ENCODE data around the gene PVRIG. TPM values are rescaled to one million over a fixed set of nuclear protein-coding genes. Genes with fewer than 3 reads are reported as not detected.
"Not testable (repeated sequence)": the region's sequence is repeated elsewhere in the genome, so short reads cannot be mapped to it uniquely, and the experiment has no call there.

PVRIG gene
- total RNA-seq (2014; rRNA removed; shearing (Covaris generic)) (61.5 and 83.3 TPM in 2 replicates), total RNA-seq (2022) (86.6 and 99.4 TPM in 2 replicates), Bru-seq, nascent RNA (percentile 89 among the genes with signal in this experiment), BruChase-seq, experiment 1, labeled RNA remaining after a 6-hour chase (percentile 86 among the genes with signal in this experiment), BruChase-seq, experiment 2, labeled RNA remaining after a 2-hour chase (percentile 84 among the genes with signal in this experiment)
- long read RNA-seq, transcript PVRIG-201 (6 exons, 1,583 nt) = major isoform, 5 of 201 reads
- long read RNA-seq, partial matches to known transcripts = 181 of 201 reads
- long read RNA-seq, other reads (novel, unspliced or antisense) = 15 of 201 reads

DNA sequence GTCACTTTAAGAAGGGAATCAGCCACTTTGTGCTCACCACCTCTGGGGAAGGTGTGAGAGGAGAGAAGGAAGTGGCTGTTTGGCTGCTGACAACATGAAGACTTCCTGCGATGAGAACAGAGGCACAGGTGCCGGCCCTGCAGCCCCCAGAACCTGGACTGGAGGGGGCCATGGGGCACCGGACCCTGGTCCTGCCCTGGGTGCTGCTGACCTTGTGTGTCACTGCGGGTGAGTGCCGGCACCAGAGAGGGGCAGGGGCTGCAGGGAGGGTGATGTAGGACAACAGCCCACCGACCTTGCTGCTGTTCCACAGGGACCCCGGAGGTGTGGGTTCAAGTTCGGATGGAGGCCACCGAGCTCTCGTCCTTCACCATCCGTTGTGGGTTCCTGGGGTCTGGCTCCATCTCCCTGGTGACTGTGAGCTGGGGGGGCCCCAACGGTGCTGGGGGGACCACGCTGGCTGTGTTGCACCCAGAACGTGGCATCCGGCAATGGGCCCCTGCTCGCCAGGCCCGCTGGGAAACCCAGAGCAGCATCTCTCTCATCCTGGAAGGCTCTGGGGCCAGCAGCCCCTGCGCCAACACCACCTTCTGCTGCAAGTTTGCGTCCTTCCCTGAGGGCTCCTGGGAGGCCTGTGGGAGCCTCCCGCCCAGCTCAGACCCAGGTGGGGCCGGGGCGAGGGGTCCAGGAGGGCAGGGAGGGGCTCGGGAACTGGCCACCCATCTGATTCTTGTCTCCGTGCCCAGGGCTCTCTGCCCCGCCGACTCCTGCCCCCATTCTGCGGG, at the start of gene PVRIG:
Gene PVRIG, plus strand, starts transcription at position 149 of the 785 bp plus-strand sequence. Its CDS starts 22 bp downstream, at position 171.
- not testable (repeated sequence) for H4K20me1 ChIP-seq (ENCODE audit: insufficient read depth, low read length); H3K9me3 ChIP-seq (ENCODE audit: low read length); H2AFZ ChIP-seq (ENCODE audit: low read length); H3K9me2 ChIP-seq (ENCODE audit: insufficient read depth, low read length); BruUV-seq (replicated peaks)
- intact Hi-C loops (cut with micrococcal nuclease; ENCODE audit: unreplicated experiment) = loop anchor here (5.0 kb wide), 2 partner anchors 63 to 73 kb away; partner anchors contain the start of genes LAMTOR4 and TRAPPC14
- peaks cover 76% of the 10 kb centered on the region for H3K4me1 ChIP-seq (ENCODE audit: insufficient read depth, low read length, poor library complexity, severe bottlenecking)
- ChIA-PET POLR2A (interaction anchor here (1.3 to 3.8 kb wide), 6 partner anchors 9 to 82 kb away, joined by 3 to 15 read pairs (median 6); no protein-coding TSS in a partner anchor), CTCF (ENCODE audit: unreplicated experiment) (interaction anchor here (0.6 kb wide), 1 partner anchor 203 kb away, joined by 3 read pairs; no protein-coding TSS in a partner anchor)
- peaks cover 58% of the 10 kb centered on the region for H3K79me2 ChIP-seq (ENCODE audit: insufficient read depth, low read depth, low read length)
- H3K36me3 ChIP-seq (ENCODE audit: insufficient read depth, low read length) = peaks cover 50% of the 10 kb centered on the region
- H3K4me2 ChIP-seq (ENCODE audit: low read length) = peak within 1 kb of the TSS; percentile 93
- peak; percentile 53 for DNase-seq (ENCODE audit: low spot score)
- peak within 1 kb of the TSS; percentile 92 for H3K4me3 ChIP-seq (ENCODE audit: low read depth, low read length, poor library complexity, severe bottlenecking)
- peak within 1 kb of the TSS; percentile 96 for H3K27ac ChIP-seq (ENCODE audit: low read depth, low read length, poor library complexity, severe bottlenecking)

- H3K9me3 ChIP-seq (ENCODE audit: low read length) = no peaks in the 10 kb centered on the region
- intact Hi-C loops (cut with micrococcal nuclease; ENCODE audit: unreplicated experiment) = no loop called here
- H3K4me3 ChIP-seq (ENCODE audit: low read depth, low read length, poor library complexity, severe bottlenecking) = peak overlapping the region; percentile 57
- H2AFZ ChIP-seq (ENCODE audit: low read length) = no peak overlapping the region
- BruUV-seq (replicated peaks) = no TSS peak
- H3K4me1 ChIP-seq (ENCODE audit: insufficient read depth, low read length, poor library complexity, severe bottlenecking) = peaks cover 70% of the 10 kb centered on the region
- no peak overlapping the region for H3K27ac ChIP-seq (ENCODE audit: low read depth, low read length, poor library complexity, severe bottlenecking)
- TF ChIP-seq EZH2phosphoT487 (IDR thresholded peaks at IDR 0.05; ENCODE audit: borderline replicate concordance, low read depth, low read length) = no peak
- TF ChIP-seq, protein P1, sequence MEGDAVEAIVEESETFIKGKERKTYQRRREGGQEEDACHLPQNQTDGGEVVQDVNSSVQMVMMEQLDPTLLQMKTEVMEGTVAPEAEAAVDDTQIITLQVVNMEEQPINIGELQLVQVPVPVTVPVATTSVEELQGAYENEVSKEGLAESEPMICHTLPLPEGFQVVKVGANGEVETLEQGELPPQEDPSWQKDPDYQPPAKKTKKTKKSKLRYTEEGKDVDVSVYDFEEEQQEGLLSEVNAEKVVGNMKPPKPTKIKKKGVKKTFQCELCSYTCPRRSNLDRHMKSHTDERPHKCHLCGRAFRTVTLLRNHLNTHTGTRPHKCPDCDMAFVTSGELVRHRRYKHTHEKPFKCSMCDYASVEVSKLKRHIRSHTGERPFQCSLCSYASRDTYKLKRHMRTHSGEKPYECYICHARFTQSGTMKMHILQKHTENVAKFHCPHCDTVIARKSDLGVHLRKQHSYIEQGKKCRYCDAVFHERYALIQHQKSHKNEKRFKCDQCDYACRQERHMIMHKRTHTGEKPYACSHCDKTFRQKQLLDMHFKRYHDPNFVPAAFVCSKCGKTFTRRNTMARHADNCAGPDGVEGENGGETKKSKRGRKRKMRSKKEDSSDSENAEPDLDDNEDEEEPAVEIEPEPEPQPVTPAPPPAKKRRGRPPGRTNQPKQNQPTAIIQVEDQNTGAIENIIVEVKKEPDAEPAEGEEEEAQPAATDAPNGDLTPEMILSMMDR (conservative IDR thresholded peaks at IDR 0.05; ENCODE audit: low read length) = no peak
- no peaks in the 10 kb centered on the region for H3K79me2 ChIP-seq (ENCODE audit: insufficient read depth, low read depth, low read length)
- POLR2A ChIA-PET = no interaction called here
- DNase-seq (ENCODE audit: low spot score) = no peak
- H3K36me3 ChIP-seq (ENCODE audit: insufficient read depth, low read length) = peaks cover 9% of the 10 kb centered on the region; the same call in 1 of the 2 replicates
- peak overlapping the region; percentile 65 for H3K4me2 ChIP-seq (ENCODE audit: low read length)
- no peaks in the 10 kb centered on the region for H3K9me2 ChIP-seq (ENCODE audit: insufficient read depth, low read length)
- no peaks in the 10 kb centered on the region for H4K20me1 ChIP-seq (ENCODE audit: insufficient read depth, low read length)
- CTCF ChIA-PET (ENCODE audit: unreplicated experiment) = no interaction called here
Measured at GRCh38 chr7:100170101-100170897, 49.5 kb upstream of the PVRIG start.

All from OCI-LY7 (cell line).